Measurements from ENCODE around the gene SBNO2.
"Not testable (repeated sequence)": the region's sequence is repeated elsewhere in the genome, so short reads cannot be mapped to it uniquely, and the experiment has no call there.

Gene SBNO2

DNA sequence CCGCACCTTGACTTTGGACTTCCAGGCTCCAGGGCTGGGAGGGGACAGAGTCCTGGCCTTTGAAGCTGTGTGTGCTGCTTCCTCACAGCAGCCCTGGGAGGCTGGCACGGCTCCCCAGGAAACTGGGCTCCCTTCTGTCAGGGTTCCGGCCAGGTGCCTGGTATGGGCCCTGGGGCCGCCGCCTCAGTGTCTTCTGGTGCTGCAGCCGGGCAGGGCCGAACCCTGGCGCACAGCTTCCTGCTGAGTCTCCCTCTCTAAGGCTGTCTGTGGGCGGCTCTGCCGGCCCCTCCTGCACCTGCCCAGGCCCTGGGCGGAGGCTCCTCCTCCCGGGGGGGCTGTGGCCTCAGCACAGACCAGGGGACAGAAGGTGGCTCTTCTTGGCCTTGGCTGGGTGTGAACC is 37.9 kb downstream of the SBNO2 start:
- no peak for DNase-seq (ENCODE audit: low read depth)

DNA sequence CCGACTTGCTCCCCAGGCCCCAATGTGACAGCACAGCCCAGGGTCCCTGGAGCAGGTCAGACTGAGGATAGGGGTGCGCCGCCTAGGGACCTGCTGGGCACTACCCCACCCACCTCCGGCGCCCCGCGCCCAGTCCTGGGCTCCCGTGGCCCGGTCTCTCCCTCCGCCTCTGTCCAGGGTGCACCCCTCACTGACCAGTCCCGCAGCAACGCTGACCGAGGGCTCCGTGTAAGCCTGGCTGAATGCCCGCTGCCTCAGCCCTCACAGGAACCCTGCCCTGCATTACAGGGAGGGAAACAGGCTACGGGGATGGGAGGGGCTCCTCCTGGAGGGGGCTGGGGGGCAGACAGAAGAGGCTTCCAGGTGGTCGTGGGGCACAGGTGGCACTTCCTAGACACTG is 38.6 kb downstream of the SBNO2 start:
- DNase-seq (ENCODE audit: low read depth), result no peak

DNA sequence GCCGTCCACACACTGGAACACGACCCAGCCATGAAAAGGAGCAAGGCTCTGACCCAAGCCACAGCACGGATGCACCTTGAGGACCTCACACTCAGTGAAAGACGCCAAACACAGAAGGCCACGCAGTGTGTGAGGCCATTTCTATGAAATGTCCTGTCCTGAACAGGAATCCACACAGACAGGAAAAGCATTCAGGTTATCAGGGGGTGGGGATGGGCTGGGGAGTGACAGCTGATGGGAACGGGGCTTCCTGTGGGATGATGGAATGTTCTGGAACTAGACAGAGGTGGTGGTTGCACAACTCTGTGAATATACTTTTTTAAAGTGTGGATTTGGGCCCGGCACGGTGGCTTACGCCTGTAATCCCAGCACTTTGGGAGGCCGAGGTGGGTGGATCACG is 39.6 kb downstream of the SBNO2 start:
- no peak for DNase-seq (ENCODE audit: low read depth)

DNA sequence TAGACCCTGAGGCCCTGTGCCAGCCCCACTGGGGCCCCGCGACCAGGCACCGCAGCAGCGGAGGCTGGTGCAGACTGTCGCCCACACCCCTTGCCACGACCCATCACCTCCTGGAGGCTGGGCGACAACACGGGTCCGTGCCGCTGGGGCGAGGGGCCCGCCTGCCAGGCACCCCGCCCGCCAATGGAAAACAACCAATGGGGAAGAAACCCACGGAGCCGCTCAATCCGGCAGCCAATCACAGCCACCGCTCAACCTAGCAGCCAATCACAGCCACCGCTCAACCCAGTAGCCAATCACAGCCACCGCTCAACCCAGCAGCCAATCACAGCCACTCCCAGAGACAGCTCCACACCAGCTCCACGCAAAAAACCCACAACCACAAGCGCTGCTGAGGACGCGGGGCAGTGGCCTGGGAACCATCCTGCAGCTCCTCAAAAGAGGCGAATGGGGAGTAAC is 40.6 kb downstream of the SBNO2 start:
- peak; percentile 81 for DNase-seq (ENCODE audit: low read depth)

DNA sequence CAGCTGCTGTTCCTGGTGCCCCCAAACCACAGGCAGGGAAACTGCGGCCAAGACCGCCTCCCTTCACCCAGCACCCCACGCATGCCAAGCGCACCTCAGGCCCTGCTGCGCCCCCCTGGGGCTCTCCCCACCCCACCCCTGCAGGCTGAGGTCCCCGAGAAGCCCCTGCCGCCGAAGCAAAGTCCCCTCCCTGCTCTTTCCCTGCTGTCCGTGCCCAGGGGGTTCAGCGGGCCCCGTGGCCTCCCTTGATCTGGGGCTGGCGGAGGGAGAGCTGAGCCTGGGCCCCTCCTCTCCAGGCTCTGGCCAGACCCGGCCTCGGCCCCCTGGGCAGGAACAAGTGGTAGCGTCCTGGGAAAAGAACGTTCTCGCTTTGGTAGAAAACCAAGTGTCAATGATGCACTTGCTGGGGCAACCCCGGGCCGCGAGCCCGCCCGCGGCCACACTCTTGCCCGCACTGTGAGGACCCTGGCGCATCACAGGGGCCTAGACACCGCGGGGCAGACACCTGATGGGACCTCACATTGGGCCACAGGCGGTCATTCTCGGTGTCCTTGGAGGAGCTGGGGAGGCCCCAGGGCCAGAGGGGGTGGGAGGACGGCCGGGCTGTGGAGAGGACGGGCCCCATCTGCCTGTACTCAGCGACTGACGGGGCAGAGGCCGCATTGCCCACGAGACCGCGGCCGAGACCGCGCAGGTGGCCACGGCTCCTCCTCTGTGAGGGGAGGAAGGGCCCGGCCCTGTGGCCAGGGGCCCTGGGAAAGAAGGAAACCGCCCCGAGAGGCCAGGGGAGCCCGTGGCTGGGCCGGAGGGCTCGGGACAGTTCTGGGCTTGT is 41.3 kb downstream of the SBNO2 start:
- no peak for DNase-seq (ENCODE audit: low read depth)

DNA sequence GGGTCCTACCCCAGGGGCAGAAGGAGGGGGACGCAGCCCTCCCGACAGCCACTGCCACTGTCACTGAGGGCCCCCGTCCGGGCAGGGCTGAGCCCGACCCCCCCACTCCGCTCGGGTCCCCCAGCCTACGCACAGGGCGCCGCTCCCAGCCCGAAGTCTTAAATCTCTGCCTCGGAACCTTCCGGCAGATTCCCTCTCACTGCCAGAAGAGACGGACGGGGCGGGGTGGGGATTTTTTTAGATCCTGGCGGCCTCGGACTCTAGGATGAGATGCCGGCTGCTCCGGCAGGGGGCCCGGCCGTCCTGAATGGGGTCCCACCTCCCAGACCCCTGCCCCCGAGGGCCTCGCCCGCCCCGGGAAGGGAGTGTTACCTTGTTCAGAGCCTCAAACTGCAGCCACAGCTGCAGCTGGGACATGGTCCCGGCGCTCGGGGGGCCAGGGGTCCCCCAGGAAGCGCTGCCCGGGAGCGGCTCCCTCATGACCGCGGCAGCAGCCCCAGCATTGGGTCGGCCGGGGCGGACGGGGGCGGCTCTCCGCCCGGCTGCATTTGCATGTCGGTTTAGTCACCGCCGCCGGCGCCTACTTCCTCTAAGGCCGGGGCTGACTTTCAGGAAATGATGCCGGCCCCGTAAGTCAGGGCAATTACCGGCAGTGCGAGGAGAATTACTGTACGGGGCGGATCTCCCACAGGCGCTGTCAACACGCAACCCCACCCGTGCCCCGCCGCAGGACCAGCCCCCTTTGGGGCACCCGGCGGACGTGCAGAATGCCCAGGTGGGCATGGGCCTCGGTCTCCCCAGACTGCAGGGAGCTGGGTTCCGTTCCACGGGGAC is 42.1 kb downstream of the SBNO2 start:
- DNase-seq (ENCODE audit: low read depth), result peak; percentile 77

DNA sequence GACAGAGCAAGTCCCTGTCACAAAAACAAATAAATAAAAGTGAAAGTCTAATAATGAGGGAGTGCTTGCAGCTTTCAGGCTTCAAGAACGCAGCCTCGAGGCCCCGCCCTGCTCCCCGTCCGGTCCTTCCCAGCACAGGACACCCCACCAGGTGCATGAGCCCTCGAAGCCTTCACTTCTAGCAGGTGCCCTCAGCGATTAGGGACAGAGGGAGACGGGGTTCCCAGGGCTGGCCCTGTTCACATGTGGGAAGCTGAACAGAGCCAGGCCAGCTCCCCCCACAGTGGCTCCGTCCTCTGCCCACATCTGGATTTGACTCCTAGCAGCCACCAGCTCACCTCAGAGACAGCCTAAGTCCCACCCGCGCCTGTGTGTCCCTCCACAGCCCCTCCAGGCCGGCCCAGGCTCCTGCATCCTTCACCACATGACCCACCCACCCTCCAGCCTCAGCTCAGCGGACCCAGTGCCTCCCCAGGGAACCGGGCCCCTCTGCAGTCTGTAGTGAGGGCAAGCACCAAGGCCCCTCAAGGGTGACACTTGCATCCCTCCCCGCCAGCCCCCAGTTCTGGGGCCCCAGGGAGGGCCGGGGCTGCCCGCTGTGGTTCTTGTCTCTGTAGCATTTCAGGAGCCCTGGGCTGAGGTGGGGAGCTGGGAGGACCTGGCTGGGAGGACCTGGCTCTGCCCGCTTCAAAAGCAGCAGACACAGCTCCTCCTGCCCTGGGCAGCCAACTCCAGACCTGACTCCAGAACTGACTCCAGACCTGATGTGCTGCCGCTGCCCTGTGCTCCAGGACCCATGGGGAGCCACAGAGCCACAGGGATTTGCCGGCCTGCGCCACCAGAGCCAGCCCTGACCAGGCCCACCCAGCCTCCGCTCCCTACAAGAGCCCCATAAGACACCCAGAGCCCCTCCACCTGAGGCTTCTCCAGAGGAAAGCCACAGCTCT is 43.0 kb downstream of the SBNO2 start:
- DNase-seq (ENCODE audit: low read depth), result peak; percentile 34

DNA sequence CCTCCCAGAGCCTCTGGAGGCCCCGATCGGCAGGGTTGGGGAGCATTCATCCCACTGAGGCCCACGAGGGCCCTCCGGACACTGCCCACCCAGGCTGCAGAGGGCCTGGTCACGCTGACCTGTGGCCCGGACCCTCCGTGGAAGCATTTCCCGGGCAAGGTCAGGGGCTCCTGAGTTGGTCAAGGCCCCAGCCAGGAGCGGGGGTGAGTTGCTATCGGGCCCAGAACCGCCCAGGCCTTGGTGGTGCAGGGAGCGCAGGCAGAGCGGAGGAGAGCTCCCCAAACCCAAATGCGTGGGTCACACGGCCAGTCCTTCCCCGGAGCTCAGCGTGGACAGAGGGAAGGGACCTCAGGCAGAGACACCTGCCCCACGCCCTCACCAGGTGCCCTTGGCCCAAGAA is 44.5 kb downstream of the SBNO2 start:
- no peak for DNase-seq (ENCODE audit: low read depth)

DNA sequence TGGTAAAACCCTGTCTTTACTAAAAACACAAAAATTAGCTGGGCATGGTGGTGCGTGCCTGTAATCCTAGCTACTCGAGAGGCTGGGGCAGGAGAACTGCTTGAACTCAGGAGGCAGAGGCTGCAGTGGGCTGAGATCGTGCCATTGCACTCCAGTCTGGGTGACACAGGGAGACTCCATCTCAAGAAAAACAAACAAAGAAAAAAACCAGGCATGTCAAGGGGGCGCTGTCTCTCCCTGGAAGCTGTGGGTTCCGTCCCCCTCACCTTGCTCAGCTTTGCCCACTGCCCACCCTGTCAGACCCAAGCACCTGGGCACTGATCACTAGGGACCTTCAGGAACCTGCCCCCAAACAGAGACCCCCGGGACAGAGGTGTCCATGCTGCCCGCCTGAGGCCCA is 45.0 kb downstream of the SBNO2 start:
- DNase-seq (ENCODE audit: low read depth), result not testable (repeated sequence)

DNA sequence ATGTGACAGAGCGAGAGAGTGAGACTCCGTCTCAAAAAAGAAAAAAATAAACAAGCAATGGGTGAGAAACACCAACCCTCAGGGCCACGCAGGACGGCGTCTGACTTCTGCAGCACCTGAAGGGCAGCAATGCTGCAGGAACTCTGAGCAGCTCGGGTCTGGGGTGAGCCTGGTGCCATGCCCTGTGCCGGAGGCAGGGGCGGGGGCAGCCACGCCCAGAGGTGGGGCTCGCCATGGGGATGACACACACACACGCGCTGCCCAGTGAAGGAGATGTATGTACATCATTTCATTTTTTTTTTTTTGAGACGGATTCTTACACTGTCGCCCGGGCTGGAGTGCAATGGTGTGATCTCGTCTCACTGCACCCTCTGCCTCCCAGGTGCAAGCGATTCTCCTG is 46.0 kb downstream of the SBNO2 start:
- DNase-seq (ENCODE audit: low read depth), result no peak

DNA sequence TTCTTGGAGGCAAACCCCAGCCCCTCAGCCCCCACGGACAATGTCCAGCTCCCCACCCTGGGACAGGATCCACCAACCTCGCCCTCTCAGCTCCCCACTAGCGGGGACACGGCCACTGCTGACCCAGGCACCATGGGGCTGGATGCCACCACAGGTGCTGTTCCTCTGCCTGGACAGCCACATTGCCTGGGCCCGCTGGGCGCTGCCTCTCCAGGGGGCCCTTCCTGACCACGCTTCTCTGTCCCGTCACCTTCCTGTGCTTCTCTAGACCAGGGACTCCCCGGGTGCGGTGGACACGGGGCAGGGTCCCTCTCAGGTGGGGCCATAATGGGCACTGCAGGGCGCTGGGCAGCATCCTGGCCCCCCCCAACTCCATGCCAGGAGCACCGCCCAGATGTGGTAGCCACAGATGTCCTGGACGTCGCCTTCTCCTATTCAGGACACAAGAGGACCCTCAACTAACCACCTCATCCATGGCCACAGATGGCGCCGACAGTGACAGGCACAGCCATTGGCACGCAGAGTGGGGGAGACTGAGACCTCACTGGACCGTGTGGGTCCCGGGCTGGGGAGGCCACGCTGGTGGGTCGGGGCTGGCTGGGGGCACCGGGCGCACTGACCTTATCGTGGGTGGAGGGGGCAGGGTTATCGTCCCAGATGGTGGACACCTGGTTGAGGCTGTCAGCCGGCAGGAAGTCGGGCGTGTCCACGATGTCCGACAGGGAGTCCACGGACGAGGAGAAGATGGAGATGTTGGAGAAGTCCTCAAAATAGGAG is 46.9 kb downstream of the SBNO2 start:
- DNase-seq (ENCODE audit: low read depth), result no peak

DNA sequence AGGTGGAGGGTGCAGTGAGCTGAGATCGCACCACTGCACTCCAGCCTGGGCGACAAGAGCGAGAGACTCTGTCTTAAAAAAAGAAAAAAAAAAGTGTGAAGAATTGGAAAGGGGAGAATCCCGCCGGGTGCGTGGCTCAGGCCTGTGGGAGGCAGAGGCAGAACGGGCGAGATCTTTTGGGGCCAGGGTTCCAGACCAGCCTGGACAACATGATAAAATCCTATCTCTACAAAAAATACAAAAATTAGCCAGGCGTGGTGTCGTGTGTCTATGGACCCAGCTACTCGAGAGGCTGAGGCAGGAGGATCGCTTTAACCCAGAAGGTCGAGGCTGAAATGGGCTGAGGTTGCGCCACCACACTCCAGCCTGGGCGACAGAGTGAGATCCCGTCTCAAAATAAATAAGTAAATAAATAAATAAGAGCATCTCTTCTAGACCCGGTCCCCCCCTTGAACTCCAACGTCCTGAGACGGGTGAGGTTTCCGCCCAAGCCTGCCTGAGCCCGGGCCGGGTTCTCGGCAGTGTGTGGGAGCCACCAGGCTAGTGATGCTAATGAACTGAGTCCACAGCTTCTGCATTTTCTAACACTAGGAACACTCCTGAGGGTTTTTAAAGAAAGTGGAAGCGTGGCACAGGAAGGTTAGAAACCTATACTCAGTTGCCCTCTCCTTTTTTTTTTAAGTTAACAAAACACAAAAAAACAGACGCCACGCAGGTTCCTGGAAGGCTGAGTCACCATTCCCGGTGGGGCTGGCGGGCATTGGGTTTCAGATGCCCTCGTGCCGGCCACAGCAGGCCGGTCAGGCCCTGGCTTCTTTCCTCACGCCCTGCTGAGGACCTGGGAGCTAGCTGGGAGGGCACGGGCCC is 48.2 kb downstream of the SBNO2 start:
- DNase-seq (ENCODE audit: low read depth), result no peak

DNA sequence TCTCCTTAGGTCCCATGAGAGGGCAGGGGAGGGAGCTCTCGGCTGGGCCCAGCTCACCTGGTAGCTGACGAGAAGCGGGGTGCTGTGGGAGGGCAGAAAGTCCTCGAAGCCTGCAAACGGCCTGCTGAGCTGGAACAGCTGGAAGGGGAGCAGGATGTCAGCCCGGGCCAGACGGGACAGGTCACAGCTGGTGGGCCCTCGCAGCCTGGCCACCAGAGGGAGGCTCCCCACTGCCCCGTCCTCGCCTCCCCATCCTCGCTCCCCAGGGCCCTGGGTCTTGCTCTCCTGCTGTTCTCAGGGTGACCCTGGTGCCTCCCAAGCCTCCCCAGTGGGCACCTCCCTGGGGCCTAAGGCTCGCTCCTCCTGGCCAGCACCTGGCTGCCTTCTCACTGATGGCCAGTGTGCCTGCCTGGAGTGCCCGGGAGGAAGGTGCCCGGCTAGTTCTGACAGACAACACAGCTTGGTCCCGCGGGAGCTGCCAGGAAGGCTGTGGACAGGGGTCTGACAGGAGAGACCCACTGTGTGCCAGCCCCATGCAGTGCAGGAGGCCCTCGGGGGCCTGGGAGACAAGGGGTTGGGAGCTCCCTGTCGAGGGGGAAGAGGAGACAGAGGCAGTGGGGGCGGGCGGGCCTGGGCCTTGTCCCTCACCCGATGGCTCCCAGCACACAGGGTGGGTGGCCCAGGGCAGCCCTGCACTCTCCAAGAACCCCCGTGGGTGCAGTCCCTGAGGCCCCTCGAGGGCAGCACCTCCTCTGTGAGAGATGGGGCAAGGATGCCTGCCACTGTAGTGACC is 50.0 kb downstream of the SBNO2 start:
- no peak for DNase-seq (ENCODE audit: low read depth)

DNA sequence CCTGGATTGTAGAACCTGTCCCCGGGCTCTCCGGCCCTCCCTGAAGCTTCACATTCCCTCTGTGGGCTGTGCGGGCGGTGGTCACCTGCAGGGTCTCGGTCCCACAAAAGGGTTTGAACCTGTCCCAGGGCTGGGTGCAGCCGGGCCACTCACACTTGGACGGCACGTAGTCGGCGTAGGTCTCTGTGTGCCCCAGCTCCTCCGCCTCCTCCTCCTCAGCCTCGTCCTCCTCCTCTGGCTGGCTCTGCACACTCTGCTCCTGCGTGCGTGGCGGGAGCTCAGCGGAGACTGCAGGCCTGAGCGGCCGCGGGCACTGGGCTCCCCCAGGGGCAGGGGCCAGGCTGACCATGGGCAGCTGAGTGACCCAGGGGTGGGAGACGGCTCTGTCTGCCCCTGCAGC is 50.7 kb downstream of the SBNO2 start:
- DNase-seq (ENCODE audit: low read depth), result no peak

DNA sequence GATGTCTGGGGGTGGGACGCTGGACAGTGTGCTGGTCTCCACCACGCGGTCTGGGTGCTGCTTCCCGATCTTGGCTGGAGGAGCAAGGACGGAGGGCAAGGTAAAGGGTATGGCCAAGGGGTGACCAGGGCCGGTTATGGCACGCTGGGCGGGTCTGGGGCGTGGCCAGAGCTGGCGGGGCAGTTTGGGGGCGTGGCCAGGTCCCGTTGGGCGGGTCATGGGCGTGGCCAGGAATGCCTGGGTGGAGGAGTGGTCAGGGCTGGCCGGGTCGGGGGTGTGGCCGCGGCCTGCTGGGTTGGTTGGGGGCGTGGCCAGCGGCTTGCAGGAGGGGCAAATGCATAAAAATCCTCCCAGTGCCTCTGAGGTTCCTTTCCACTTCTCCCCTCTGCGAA is 51.1 kb downstream of the SBNO2 start:
- no peak for DNase-seq (ENCODE audit: low read depth)

DNA sequence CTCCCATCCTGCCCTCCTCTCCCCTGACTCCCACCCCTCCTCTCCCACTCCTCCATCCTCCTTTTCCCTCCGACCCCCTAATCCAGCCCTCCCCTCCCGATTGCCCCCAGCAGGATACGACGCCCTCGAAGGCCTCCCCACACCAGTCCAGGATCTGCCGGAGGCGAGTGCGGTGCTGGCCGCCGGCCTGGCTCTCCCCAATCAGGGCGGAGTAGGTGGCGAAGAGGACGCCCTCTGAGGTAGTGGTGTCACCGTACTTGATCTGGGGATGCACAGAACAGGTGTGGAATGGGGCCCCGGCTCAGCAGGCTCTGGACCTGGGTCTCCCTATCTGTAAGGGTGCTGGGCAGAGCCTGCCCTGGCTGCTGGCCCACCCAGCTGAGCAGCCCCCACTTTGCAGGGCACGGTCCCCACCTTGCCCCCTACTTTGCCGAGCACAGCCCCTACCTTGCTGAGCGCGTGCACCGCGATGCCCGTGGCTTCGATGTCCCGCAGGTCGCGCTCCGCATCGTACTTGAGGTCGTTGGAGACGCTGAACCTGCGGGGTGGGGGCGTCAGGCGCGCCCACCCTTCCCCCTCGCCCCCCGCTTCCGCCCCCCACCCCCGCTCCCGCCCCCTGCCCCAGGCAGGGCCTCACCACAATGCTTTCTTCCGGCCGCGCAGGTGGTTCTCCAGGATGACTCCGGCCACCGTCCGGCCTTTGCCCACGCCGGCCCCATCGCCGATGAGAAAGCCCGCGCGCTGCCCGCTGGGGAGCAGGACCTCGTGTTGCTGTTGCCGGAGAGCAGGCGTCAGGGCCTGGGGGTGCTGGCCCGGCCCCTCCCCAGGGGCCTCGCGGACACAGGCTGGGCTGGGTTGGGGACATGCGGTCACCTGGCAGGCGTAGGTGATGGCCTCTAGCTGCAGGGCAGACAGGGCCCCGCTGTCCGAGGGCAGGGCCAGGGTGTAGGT is 51.8 kb downstream of the SBNO2 start:
- DNase-seq (ENCODE audit: low read depth), result no peak

DNA sequence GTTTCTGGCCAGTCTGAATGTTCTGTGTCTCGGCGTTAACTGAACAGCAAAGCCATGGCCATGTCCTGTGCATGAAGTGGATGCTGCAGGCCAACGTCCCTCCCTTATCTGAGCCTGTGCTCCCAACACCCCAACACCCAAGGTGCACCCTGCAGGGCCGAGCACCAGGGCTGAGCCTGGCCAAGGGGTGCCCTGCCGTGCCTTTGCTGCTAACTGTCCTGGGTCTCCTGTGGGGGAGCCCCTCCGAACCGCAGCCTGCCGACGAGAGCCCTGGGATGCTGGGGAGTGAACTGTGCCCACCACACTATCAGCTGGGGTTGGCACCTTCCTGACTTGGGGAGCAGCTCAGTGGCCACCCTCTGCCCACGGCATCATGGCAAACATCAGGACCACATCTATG is 52.7 kb downstream of the SBNO2 start:
- no peak for DNase-seq (ENCODE audit: low read depth)

DNA sequence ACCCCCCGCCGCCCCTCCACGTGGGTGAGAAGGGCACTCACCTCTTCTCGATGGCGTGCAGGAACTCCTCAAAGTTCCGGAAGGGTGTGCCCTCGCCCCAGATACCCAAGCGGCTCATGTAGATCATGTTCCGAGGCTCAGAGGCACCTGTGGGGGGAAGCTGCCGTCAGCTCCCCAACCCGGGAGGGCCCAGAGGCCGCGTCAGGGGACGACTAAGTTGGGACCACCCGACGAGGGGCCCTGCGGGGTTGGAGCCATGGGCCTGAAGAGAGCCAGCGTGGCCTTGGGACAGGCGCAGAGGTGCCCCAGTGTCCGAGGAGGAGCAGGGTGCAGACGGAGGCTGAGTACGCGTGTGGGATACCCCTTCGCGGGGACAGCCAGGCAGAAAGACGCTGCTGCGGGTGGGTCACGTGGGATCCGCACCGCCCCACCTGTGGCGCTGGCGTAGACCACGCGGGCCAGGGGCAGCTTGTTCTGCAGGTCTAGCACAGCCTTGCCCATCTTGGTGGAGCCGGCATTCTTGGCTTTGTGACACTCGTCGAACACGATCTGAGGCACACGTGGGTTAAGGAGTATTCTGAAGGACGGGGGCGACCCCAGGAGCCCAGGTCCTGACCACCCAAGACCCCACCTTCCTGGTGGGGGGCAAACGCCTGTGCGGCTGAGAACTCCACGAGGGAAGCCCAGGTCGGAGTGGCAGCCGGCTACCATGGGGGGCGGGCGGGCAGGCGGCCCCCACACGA is 54.4 kb downstream of the SBNO2 start:
- no peak for DNase-seq (ENCODE audit: low read depth)
